ENCODE results near the gene CUX1.
"Not testable (repeated sequence)": the region's sequence is repeated elsewhere in the genome, so short reads cannot be mapped to it uniquely, and the experiment has no call there.

The CUX1 gene

DNA sequence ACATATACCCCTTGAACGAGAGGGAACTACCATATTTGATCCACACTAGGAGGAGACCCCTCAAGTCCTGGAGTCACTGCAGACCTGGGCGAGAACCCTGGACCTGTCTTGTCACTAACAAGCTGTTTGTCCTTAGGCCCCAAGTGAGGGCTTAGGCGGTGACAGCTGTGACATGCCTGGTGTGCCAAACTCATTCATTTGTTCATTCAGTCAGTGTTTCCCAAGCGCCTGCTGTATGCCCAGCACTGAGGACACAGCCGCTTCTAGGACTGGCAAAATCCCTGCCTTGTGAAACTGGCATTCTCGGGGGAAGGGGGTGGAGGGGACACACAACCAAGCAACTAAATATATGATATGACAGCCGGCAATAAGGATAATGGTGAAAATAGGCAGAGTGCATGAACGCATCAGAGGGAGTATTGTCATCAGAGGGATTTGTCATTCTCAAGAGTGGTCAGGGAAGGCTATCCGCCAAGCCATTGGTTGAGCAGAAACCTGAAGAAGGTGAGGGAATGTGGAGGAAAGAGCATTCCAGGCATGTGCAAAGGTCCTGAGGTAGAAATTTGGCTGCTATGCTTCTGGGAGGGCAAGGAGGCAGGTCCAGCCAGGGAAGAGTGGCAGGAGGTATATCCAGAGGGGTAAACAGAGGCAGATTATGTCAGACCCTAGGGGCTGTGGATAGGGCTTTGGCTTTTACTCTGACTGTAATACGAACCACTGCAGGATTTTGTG lies 480.2 kb downstream of the CUX1 start:
- DNase-seq (ENCODE audit: low read depth in 3 of 3, low spot score in 1 of 3) = no peak

DNA sequence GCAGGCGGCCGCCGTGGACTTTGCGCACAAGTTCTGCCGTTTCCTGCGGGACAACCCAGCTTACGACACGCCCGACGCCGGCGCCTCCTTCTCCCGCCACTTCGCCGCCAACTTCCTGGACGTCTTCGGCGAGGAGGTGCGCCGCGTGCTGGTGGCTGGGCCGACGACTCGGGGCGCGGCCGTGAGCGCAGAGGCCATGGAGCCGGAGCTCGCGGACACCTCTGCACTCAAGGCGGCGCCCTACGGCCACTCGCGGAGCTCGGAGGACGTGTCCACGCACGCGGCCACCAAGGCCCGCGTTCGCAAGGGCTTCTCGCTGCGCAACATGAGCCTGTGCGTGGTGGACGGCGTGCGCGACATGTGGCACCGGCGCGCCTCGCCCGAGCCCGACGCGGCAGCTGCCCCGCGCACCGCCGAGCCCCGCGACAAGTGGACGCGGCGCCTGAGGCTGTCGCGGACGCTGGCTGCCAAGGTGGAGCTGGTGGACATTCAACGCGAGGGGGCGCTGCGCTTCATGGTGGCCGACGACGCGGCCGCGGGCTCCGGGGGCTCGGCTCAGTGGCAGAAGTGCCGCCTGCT lies 483.3 kb downstream of the CUX1 start:
- no peak for DNase-seq (ENCODE audit: low read depth in 3 of 3, low spot score in 1 of 3)

DNA sequence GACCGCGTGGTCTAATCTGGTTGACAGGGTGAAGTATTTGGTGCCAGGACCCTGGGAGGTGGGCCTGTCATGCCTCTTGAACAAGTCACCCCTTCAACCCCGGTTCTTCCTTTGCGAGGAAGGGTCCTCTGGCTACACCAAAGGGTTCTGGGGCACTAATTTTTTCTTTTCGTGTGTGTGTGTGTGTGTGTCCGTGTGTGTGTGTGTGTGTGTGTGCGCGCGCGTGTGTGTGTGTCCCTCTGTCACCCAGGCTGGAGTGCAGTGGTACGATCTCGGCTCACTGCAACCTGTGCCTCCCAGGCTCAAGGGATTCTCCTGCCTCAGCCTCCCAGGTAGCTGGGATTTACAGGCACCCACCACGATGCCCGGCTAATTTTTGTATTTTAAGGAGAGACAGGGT lies 483.9 kb downstream of the CUX1 start:
- DNase-seq (ENCODE audit: low read depth in 3 of 3, low spot score in 1 of 3) = not testable (repeated sequence)

DNA sequence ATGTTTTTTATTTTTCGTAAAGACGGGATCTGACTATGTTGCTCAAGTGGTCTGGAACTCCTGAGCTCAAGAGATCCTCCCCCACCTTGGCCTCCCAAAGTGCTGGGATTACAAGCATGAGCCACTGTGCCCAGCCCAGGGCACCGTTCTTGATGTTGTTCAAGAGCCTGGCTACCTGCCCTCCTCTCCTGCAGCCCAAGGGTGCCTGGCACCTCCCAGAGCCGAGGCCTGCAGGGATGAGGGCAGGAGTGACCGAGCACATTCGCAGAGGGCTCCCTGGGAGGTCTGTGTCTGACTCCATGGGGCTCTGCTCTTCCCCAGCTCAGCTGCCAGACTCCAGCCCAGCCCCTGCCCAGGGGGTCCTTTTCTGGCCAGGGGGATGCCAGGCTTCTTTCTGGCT lies 484.6 kb downstream of the CUX1 start:
- DNase-seq (ENCODE audit: low read depth in 3 of 3, low spot score in 1 of 3) = no peak

DNA sequence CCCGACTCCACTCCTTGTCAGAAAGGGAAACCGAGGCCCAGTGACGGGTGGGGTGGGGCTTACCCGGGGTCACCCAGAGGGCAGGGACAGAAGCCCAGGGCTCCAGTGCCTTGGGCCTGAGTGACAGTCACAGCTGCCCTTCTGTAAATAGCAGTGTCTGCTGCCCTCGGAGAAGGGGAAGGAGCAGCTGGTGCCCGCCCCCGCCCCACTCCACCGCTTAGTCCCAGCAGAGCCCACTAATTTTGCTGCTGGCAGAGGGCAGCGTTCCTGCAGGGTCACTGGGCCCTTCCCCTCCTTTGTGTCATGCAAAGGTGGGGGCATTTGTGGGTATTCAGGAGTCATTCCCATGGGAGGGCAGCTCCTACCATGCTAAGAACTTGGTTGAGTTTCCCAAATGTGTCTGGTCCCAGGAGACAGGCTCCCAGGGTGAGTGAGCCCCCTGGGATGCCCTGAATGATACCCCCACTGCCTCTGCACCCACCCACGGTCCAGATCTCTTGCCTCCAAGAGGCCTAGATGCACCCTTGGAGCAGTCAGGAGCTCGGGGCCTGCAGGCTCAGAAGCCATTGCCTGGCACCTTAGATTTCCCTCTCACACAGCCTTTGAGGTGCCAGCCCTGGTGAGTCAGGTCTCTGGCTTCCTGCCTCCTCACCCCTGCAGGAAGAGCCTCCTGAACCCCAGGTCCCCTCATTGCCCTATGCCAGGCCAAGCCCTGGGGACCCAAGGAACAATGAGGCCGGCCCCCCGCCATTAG lies 486.4 kb downstream of the CUX1 start:
- no peak for DNase-seq (ENCODE audit: low read depth in 3 of 3, low spot score in 1 of 3)

DNA sequence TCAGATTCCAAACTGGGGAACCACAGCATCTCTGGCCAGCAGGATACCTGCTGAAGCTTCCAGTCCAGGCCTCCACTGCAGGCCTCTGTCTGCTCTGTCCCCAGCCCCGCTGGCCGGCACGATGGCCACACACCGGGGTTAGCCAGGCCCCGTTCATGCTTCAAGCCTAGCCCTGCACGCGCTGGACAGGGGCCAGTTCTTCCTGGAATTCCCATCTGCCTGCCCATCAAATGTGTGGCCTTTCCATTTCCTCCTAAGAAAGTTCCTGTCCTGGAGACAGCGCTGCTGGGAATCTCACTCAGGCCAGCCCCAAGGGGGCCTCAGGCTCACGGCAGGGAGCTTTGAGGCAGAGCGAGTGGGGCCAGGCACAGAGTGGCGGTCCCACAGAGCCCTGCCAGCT lies 487.2 kb downstream of the CUX1 start:
- DNase-seq (ENCODE audit: low read depth in 3 of 3, low spot score in 1 of 3) = no peak

DNA sequence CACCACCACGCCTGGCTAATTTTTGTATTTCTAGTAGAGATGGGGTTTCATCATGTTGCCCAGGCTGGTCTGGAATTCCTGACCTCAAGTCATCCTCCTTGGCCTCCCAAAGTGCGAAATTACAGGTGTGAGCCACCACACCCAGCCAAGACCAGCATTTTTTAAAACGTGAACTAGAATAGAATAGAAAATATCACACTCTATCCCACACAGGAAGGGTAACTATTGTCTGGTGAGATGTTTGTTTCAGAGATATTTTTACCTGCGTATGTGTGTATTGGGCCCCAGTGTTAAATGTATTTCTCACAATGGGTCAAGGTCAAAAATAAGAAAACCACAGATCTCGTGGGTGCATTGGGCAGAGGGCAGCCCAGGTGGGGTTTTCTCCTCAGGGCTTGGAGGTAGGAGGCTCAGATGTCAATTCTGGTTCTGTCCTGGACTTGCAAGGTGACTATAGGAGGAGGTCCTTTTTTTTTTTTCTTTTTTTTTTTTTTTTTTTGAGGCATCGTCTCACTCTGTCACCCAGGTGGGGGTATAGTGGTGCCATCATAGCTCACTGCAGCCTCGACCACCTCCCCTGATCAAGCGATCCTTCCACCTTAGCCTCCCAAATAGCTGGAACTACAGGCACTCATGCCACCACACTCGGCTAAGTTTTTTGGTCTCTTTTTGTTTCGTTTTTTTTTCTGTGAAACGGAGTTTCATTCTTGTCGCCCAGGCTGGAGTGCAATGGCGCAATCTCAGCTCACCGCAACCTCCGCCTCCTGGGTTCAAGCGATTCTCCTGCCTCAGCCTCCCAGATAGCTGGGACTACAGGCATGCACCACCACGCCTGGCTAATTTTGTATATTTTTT lies 488.2 kb downstream of the CUX1 start:
- DNase-seq (ENCODE audit: low read depth in 3 of 3, low spot score in 1 of 3) = no peak

DNA sequence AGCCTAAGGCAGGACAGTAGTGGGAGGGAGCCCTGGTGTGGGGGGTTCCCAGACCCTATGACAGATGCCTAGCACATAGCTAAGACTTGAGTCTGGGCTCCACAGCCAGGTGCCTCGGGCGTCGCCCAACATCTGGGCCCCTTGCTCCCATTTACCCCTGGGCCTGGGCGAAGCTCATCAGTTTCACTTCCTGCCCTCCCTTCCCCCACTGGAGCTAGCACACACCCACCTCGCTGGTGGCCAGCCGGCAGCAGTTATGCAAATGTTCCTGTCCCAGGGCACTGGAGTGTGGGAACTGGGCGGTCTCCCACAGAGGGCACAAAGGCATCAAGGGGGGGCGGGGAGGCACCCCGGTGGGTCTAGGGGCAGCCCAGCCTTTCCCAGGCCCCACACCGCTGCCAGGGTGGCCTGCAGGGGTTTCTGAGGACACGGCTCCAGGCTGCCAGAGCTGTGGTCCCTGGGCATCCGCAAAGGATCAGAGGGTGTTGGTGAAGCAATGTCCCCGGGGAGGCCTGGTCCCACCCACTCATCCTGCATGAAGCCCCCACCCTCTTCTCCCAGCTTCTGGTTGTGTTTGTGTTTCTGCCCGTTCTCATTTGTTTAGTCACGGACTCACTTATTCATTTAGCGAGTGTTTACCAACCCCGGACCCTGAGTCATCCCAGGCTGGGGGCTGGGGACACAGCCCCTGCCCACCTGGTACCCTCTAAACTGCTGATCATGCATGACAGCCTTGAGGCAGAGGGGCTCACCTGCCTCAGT lies 489.7 kb downstream of the CUX1 start:
- no peak for DNase-seq (ENCODE audit: low read depth in 3 of 3, low spot score in 1 of 3)

DNA sequence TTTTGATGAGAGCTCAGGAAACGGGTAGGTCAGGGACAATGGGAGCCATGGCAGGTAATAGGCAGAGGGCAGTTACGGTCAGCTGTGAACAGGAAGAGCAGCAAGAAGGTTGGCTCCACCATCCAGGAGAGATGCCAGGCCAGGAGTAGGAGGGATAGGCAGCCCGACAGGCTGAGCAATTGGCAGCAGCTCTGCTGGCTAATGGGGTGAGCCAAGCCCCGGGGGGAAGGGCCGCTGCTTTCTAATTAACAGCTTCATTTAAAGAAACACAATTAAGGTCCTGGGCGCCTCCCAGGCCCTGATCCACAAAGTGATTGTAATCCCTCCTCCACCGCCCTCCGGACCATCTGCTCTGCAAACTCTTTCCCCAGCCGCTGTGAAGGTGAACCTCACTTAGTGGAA lies 493.0 kb downstream of the CUX1 start:
- DNase-seq (ENCODE audit: low read depth in 3 of 3, low spot score in 1 of 3) = no peak

DNA sequence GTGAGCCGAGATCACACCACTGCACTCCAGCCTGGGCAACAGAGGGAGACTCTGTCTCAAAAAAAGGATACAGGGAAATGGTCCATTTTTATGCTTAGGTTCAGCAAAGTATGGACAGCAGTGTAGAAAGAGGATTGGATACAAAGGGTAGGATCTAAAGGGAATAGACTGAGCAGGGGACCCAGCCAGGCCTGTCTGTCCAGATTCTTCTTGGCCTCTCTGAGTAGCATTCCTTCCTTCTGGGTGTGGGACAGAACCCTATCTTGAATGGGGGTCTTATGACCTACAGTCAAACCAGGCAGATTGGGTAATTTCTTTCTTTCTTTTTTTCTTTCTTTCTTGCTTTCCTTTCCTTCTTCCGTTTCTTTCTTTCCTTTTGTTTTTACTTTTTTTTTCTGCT lies 494.9 kb downstream of the CUX1 start:
- DNase-seq (ENCODE audit: low read depth in 3 of 3, low spot score in 1 of 3) = no peak

DNA sequence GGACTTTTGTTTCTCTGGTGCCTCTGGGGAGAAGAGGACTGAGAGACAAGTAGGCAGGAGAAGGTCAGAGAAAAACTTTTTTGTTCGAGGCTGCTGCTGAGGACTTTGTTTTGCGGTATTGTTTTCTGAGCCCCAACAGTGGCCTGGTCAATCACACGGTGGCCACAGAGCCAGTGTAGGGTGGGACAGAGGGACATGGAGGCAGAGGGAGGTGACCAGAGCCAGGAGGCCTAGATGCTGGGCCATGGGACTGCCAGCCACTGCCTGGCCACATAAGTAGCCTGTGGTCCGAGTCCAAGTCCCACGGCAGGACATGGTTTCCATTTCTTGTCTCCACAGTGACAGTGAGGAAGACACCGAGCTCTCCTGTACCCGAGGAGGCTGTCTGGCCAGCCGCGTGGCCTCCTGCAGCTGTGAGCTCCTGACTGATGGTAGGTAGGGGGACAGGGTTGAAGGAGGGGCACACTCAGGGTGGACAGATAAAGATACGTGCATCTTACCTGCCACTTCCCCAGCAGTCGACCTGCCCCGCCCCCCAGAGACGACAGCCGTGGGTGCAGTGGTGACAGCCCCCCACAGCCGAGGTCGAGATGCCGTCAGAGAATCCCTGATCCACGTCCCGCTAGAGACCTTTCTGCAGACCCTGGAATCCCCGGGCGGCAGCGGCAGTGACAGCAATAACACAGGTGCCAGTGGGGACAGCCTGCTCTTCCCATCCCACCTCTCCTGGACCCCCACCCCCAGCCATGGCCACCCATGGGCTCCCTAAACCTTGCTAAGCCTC lies 496.8 kb downstream of the CUX1 start:
- DNase-seq (ENCODE audit: low read depth in 3 of 3, low spot score in 1 of 3) = no peak

DNA sequence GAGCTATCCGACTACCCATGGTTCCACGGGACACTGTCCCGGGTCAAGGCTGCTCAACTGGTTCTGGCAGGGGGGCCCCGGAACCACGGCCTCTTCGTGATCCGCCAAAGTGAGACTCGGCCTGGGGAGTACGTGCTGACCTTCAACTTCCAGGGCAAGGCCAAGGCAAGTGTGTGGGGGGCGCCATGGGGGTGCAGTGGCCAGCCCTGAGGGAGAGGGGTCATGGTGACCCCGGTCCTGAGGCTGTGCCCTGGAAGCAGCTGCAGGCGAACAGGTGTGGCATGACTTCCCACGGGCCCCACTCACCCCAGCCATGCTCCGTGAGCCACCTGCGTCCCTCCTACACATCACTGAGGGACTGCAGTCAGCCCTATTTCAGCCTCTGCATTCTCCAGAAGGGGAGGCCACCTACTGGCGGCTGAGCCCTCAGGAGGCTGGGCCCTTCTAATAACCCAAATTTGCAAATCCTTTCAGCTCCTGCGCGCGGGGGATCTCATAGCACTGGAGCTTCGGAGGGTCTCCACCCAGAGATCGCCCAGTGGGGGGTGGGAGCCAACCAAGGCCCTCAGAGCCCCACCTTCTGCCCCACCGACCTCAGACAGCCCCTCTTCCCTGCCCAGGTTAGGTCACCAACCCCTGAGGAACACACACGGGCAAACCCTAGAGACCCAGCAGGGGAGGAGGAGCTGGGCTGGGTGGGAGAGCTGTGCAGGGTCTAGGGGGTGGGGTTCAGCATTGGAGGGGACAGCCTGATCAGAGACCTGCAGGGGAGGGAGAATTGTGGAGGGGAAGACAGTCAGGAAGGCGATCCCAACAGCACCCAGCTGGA lies 500.0 kb downstream of the CUX1 start:
- no peak for DNase-seq (ENCODE audit: low read depth in 3 of 3, low spot score in 1 of 3)

DNA sequence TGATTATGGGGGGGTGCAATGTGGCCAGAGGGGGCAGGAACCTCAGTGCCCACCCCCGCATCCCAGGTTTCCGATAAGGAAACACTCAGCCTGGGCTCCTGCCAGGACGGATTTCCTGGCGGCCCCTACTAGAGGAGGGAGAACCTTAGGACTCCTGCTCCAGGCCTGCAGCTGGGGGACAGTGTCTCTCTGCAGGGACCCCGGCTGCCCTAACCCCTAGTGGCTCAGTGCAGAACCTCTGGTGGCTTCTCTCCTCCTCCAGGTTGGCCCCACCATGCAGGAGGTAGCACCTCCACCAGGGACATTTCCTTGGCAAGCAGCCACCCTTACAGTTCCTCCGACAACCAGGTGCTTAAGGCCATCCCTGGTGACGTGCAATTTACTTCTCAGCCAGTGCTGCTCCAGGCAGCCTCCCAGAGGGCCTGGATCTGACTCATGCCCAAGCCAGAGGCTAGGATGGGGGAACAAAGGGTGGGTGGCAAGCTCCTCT lies 501.1 kb downstream of the CUX1 start:
- DNase-seq (ENCODE audit: low read depth in 3 of 3, low spot score in 1 of 3) = no peak

DNA sequence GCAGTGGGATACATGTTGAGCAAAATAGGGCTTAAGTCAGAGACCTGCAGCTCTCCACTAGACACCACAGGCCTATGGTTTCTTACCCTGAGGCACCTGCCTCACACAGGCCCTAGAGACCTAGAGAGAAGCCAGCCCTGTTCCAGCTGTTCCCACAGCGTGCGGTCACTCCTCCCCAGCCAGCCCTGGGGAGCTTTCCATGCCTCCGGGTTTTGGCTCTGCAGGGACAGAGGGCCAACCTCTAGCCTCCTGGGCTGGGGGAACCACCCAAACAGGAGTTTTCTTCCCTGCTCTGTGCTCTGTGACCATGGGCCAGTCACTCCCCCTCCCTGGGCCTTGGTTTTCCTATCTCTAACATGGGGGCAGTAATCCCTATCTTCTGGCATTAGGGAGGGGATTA lies 502.2 kb downstream of the CUX1 start:
- DNase-seq (ENCODE audit: low read depth in 3 of 3, low spot score in 1 of 3) = no peak

DNA sequence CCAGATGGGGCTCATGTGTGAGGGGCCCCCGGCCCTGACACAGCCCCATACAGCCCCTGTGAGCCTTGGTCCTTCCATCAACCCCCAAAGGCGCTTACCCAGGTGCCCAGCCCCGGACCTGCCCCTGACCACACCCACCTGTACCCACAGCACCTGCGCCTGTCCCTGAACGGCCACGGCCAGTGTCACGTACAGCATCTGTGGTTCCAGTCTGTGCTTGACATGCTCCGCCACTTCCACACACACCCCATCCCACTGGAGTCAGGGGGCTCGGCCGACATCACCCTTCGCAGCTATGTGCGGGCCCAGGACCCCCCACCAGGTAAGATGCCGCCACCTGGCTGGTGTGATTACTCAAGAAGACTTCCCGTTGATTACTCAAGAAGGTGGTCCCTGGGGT lies 502.8 kb downstream of the CUX1 start:
- DNase-seq (ENCODE audit: low read depth in 3 of 3, low spot score in 1 of 3) = no peak

DNA sequence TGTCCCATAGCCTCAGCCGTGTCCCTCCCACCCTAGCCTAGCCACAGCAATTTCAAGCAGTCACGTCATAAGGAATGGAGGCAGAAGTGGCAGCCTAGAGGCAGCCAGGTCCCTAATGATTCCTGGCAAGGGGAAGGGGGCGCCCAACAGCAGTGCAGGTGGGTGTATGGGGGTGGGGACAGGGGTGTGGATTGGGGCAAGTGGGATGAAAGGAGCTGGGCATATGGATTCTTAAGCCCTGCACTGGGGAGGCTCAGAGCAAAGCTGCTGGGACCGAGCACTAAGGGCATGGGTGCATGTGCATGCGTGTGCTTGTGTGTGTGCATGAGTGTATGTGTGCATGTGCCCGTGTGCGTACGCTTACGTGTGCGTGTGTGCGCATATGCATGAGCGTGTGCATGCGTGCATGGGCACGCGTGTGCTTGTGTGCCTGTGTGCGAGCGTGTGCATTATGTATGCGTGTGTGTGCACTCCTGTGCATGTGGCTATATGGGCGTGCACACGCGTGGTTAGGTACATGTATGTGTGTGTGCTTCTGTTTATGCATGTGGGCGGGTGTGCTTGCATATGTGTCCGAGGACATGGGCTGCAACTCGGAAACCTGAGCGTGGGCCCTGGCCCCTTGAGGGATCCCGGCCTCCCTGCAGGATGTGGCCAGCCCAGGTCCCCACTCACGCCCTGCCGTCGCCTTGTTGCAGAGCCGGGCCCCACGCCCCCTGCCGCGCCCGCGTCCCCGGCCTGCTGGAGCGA lies 503.4 kb downstream of the CUX1 start:
- no peak for DNase-seq (ENCODE audit: low read depth in 3 of 3, low spot score in 1 of 3)

DNA sequence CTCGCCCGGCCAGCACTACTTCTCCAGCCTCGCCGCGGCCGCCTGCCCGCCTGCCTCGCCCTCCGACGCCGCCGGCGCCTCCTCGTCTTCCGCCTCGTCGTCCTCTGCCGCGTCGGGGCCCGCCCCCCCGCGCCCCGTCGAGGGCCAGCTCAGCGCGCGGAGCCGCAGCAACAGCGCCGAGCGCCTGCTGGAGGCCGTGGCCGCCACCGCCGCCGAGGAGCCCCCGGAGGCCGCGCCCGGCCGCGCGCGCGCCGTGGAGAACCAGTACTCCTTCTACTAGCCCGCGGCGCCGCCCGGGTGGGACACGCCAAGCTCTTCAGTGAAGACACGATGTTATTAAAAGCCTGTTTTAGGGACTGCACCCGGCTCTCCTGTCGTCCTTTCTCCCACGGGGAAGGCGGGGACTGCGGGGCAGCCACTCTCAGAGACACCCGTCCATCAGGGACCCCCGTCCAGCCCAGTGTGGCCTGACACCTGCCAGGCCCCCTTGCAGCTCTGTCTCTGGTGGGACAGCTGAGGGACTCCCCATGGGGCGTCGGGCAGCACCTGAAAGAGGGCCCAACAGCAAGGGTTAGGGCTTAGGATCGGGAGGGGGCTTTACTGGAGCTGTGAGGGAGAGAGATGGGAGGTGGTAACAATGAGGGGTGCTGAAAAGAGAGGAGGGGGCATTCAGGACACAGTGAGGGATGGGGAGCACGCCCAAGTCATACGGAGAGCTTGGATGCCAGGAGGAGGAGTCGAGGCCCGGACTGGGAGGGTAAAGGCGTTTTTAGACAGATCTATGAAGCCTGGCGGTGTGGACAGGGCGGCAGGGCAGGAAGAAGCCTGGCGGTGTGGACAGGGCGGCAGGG lies 504.1 kb downstream of the CUX1 start:
- DNase-seq (ENCODE audit: low read depth in 3 of 3, low spot score in 1 of 3) = no peak
